CD1c-positive myeloid dendritic cell (primary cell): ENCODE data around the gene NR2E3.
A peak's percentile ranks its signal among the peaks of the same experiment; 100 is the strongest.

Experiments used
- DNase-seq: peaks from one replicate; pipeline ENCODE4 v3.0.0-alpha.2; 2016; ENCODE audit errors: extremely low spot score

The NR2E3 gene

GRCh38 chr15:71791975-71792374 lies 18.4 kb upstream of the NR2E3 start:
- DNase-seq: no peak

- no peak for DNase-seq
These were observed 17.8 kb upstream of the NR2E3 start for GRCh38 chr15:71792521-71792920.

- DNase-seq: no peak
These were observed 11.7 kb upstream of the NR2E3 start for GRCh38 chr15:71798641-71799040.

- no peak for DNase-seq
These were observed 10.2 kb upstream of the NR2E3 start for GRCh38 chr15:71800190-71800589.

GRCh38 chr15:71800835-71801745 lies 9.3 kb upstream of the NR2E3 start:
- peak; percentile 46 for DNase-seq

GRCh38 chr15:71801935-71802655 lies 8.3 kb upstream of the NR2E3 start:
- peak; percentile 9 for DNase-seq

GRCh38 chr15:71802770-71803169 lies 7.6 kb upstream of the NR2E3 start:
- DNase-seq: peak; percentile 5

- DNase-seq: no peak
These were observed 6.1 kb upstream of the NR2E3 start for GRCh38 chr15:71804226-71804625.

GRCh38 chr15:71804695-71805470 lies 5.5 kb upstream of the NR2E3 start:
- DNase-seq: no peak

- no peak for DNase-seq
These were observed 3.9 kb upstream of the NR2E3 start for GRCh38 chr15:71806452-71806931.

GRCh38 chr15:71807125-71807629 lies 3.2 kb upstream of the NR2E3 start:
- no peak for DNase-seq

- DNase-seq: no peak
These were observed 2.7 kb upstream of the NR2E3 start for GRCh38 chr15:71807691-71808091.

GRCh38 chr15:71808311-71809020 lies 1.9 kb upstream of the NR2E3 start:
- DNase-seq: no peak

GRCh38 chr15:71809346-71809745 lies 1.0 kb upstream of the NR2E3 start:
- no peak for DNase-seq

GRCh38 chr15:71811036-71811736 lies 832 bp downstream of the NR2E3 start:
- DNase-seq: no peak

GRCh38 chr15:71811752-71812735 lies 1.7 kb downstream of the NR2E3 start:
- DNase-seq: no peak

GRCh38 chr15:71812966-71813722 lies 2.8 kb downstream of the NR2E3 start:
- no peak for DNase-seq

- DNase-seq: no peak
These were observed 3.5 kb downstream of the NR2E3 start for GRCh38 chr15:71813723-71814470.
